RWPE2 (cell line): ENCODE data around the gene SLAMF1.

Source experiments
- ATAC-seq: fragments of 200-7000 bp; cut with Tn5 transposase; 3 replicates; pipeline ENCODE4 v1.9.1; 2021; ENCODE audit warnings: low read depth
- DNase-seq: peaks from one replicate; pipeline ENCODE4 v3.0.0-alpha.2; 2020; ENCODE audit warnings: low spot score
- H3K27ac ChIP-seq: fragments of 450-650 bp; 2 replicates; pipeline ENCODE4 v1.5.1; 2017; ENCODE audit warnings: mild to moderate bottlenecking; ENCODE audit not compliant: poor library complexity, severe bottlenecking
- H3K27me3 ChIP-seq: fragments of 250-450 bp; sonication (Bioruptor Pico); 2 replicates; pipeline ENCODE4 v1.5.1; 2021; ENCODE audit warnings: mild to moderate bottlenecking, moderate library complexity; ENCODE audit not compliant: insufficient read depth, poor library complexity, severe bottlenecking
- H3K36me3 ChIP-seq: fragments of 250-450 bp; sonication (Bioruptor Pico); 2 replicates; pipeline ENCODE4 v1.5.1; 2020; ENCODE audit warnings: low read depth, mild to moderate bottlenecking, moderate library complexity
- H3K4me1 ChIP-seq: fragments of 250-450 bp; sonication (Bioruptor Pico); 2 replicates; pipeline ENCODE4 v1.5.1; 2021; ENCODE audit warnings: mild to moderate bottlenecking, moderate library complexity; ENCODE audit not compliant: insufficient read depth, poor library complexity, severe bottlenecking
- H3K4me3 ChIP-seq: fragments of 250-450 bp; sonication (Bioruptor Pico); 2 replicates; pipeline ENCODE4 v1.5.1; 2021; ENCODE audit warnings: mild to moderate bottlenecking, moderate library complexity; ENCODE audit not compliant: severe bottlenecking
- H3K9me3 ChIP-seq: fragments of 250-450 bp; sonication (Bioruptor Pico); 2 replicates; pipeline ENCODE4 v1.5.1; 2021; ENCODE audit warnings: mild to moderate bottlenecking, moderate library complexity; ENCODE audit not compliant: severe bottlenecking
- TF ChIP-seq, protein P1 (sequence below): fragments of 450-650 bp; IDR thresholded peaks from one replicate; pipeline ENCODE4 v1.5.1; 2017; ENCODE audit warnings: mild to moderate bottlenecking, moderate library complexity; ENCODE audit not compliant: poor library complexity, severe bottlenecking

The SLAMF1 gene

DNA sequence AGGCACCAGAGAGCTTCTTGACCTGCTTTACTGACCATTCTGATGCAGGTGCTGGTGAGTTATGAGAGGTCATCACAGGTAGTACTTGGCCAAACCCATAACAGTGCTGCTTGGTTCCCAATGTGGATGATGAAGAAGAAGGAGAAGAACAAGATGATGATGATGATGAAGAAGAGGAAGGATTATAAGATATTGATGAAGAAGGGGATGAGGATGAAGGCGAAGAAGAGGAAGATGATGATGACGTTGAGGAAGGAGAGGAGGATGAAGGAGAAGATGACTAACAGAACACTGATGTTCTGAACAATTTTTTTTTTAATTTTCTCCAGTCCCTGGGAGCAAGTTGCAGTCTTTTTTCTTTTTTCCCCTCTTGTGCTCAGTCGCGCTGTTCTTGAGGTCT, 23.9 kb upstream of the SLAMF1 start:
- peaks cover 2% of the 10 kb centered on the region for H3K9me3 ChIP-seq
- H3K36me3 ChIP-seq: no peaks in the 10 kb centered on the region
- peaks cover 4% of the 10 kb centered on the region for H3K27me3 ChIP-seq
- no peak for DNase-seq
- TF ChIP-seq, protein P1, sequence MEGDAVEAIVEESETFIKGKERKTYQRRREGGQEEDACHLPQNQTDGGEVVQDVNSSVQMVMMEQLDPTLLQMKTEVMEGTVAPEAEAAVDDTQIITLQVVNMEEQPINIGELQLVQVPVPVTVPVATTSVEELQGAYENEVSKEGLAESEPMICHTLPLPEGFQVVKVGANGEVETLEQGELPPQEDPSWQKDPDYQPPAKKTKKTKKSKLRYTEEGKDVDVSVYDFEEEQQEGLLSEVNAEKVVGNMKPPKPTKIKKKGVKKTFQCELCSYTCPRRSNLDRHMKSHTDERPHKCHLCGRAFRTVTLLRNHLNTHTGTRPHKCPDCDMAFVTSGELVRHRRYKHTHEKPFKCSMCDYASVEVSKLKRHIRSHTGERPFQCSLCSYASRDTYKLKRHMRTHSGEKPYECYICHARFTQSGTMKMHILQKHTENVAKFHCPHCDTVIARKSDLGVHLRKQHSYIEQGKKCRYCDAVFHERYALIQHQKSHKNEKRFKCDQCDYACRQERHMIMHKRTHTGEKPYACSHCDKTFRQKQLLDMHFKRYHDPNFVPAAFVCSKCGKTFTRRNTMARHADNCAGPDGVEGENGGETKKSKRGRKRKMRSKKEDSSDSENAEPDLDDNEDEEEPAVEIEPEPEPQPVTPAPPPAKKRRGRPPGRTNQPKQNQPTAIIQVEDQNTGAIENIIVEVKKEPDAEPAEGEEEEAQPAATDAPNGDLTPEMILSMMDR: no peak
- H3K4me1 ChIP-seq: no peaks in the 10 kb centered on the region
- no peak overlapping the region for H3K4me3 ChIP-seq
- H3K27ac ChIP-seq: no peak overlapping the region
- no peak for ATAC-seq

DNA sequence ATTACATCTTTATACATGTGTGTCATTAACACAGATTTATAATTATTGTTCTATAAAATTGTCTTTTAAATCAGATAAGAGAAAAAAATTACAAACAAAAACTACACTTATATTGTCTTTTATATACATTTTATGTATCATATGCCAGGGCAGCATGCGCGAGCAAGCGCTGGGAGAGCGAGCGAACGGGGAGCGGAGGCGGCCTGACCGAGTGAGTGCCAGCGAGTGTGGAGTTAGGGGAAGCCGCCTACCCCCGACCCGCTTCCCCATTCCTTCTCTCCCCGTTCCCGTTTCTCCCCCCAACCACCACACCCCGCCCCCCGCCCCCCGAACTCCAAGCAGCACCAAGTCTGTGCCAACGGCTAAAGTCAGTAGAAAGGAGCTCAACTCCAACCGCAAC, 23.0 kb upstream of the SLAMF1 start:
- Histone ChIP-seq H3K9me3 (peaks cover 2% of the 10 kb centered on the region), H3K27me3 (peaks cover 4% of the 10 kb centered on the region), H3K27ac (no peak overlapping the region), H3K4me1 (no peaks in the 10 kb centered on the region), H3K36me3 (no peaks in the 10 kb centered on the region), H3K4me3 (no peak overlapping the region)
- no peak for ATAC-seq
- no peak for DNase-seq
- TF ChIP-seq, protein P1: no peak

DNA sequence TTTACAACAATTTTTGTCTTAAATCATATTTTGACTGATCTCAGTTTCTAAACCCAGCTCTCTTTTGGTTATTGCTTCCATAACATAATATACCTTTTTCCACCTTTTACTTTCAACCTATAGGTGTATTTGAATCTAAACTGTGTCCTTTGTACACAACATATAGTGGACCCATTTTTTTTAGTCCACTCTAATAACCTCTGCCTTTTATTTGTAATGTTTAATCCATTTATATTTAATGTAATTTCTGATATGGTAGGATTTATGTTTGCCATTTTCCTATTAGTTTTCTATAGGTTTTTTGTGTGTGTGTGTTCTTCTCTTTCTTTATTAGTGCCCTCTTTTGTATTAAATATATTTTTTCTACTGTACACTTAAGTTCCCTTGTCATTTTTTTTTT, 22.4 kb upstream of the SLAMF1 start:
- Histone ChIP-seq H3K4me1 (no peaks in the 10 kb centered on the region), H3K4me3 (no peak overlapping the region), H3K27ac (no peak overlapping the region), H3K27me3 (peaks cover 4% of the 10 kb centered on the region), H3K36me3 (no peaks in the 10 kb centered on the region), H3K9me3 (peaks cover 2% of the 10 kb centered on the region)
- TF ChIP-seq, protein P1: no peak
- ATAC-seq: no peak
- no peak for DNase-seq

DNA sequence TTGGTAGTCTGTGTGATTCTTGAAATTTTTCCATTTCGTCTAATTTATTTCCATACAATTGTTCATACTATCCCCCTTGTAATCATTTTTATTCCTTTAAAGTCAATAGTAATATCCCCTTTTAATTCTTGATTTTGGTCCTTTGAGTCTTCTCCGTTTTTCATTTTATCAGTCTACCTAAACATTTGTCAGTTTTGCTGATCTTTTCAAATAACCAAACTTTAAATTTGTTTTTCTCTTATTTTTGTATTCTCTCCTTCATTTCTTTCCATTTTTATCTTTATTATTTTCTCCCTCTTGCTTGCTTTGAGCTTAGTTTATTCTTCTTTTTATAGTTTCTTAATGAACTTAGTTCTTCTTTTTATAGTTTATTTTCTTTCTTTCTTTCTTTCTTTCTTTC, 21.1 kb upstream of the SLAMF1 start:
- Histone ChIP-seq H3K27ac (no peak overlapping the region), H3K4me1 (no peaks in the 10 kb centered on the region), H3K36me3 (no peaks in the 10 kb centered on the region), H3K27me3 (peaks cover 4% of the 10 kb centered on the region), H3K4me3 (no peak overlapping the region), H3K9me3 (peaks cover 2% of the 10 kb centered on the region)
- ATAC-seq (no peak), DNase-seq (no peak)
- TF ChIP-seq, protein P1: no peak

DNA sequence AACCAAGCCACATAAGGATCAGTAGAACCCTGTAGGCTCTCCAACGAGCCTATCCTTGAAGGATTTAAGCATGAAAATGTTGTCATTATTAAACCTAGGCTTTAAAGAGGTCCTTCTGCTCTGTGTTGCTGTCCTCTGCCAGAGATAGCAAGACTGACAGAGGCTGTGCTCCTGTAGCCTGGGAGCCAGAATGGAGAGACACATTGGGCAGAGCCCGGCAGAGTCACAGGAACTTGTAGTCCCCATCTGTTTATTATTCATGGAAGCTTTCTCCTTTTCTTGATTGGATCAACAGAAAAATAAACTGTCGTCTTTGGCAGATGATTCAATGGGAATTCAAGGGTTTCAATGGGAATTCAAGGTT, 19.2 kb upstream of the SLAMF1 start:
- H3K27ac ChIP-seq: no peak overlapping the region
- H3K27me3 ChIP-seq: no peaks in the 10 kb centered on the region
- TF ChIP-seq, protein P1: no peak
- DNase-seq (no peak), ATAC-seq (no peak)
- H3K4me1 ChIP-seq: no peaks in the 10 kb centered on the region
- no peaks in the 10 kb centered on the region for H3K36me3 ChIP-seq
- peaks cover 2% of the 10 kb centered on the region for H3K9me3 ChIP-seq
- no peak overlapping the region for H3K4me3 ChIP-seq
